Esophagus muscularis mucosa (tissue), 4 donors: ENCODE measurements around the gene ALG8. TPM values are rescaled to one million over a fixed set of nuclear protein-coding genes. Genes with fewer than 3 reads are reported as not detected.

Experiments
- DNase-seq: peaks from one replicate; pipeline ENCODE4 v3.0.0-alpha.2; 2017; ENCODE audit errors: extremely low spot score
- H3K27ac ChIP-seq, 4 donors: fragments of 200-600 bp; sonication (generic); replicated peaks in 1 of 4; 1 replicate in 3 of 4; 2 replicates in 1 of 4; pipeline ENCODE4 v1.5.1; 2016 to 2019; ENCODE audit warnings: mild to moderate bottlenecking in 1 of 4
- H3K27me3 ChIP-seq, 4 donors: fragments of 200-600 bp; sonication (generic); one replicate each; pipeline versions ENCODE4 v1.5.1 to v1.6.0; 2016 to 2019
- H3K36me3 ChIP-seq, 4 donors: fragments of 200-600 bp; sonication (generic); one replicate each; pipeline ENCODE4 v1.5.1; 2016 to 2019
- H3K4me1 ChIP-seq, 4 donors: fragments of 200-600 bp; sonication (generic); one replicate each; pipeline ENCODE4 v1.5.1; 2016 to 2019
- H3K4me3 ChIP-seq, 4 donors: fragments of 200-600 bp; sonication (generic); 1 replicate in 2 of 4; 2 replicates in 2 of 4; pipeline ENCODE4 v1.5.1; 2016 to 2019; ENCODE audit warnings: mild to moderate bottlenecking in 4 of 4, moderate library complexity in 1 of 4
- H3K9me3 ChIP-seq, 4 donors: fragments of 200-600 bp; sonication (generic); 1 replicate in 3 of 4; 2 replicates in 1 of 4; pipeline ENCODE4 v1.5.1; 2016 to 2019
- CTCF ChIP-seq, 3 experiments: fragments of 200-600 bp in 2 of 3; fragments of 450-650 bp in 1 of 3; sonication (generic) in 2 of 3; IDR thresholded peaks; one replicate each; pipeline ENCODE4 v1.5.1; 2017 to 2019; ENCODE audit warnings: antibody characterized with exemption in 3 of 3, mild to moderate bottlenecking in 2 of 3, moderate library complexity in 1 of 3
- EP300 ChIP-seq: sonication (generic); formaldehyde crosslinking; IDR thresholded peaks from one replicate; pipeline ENCODE4 v1.6.1; 2017; ENCODE audit warnings: antibody characterized with exemption
- POLR2A ChIP-seq: fragments of 450-650 bp; IDR thresholded peaks from one replicate; pipeline ENCODE4 v1.6.1; 2017; ENCODE audit warnings: antibody characterized with exemption, moderate library complexity, mild to moderate bottlenecking, low read depth
- POLR2AphosphoS5 ChIP-seq, 2 donors: sonication (generic); formaldehyde crosslinking; IDR thresholded peaks; one replicate each; pipeline ENCODE4 v1.6.1; 2017; ENCODE audit warnings: antibody characterized with exemption in 2 of 2
- WGBS: methylation state at CpG from one replicate; pipeline ENCODE4 v1.1.5; 2018; 5-methylcytosine and 5-hydroxymethylcytosine counted together
- intact Hi-C: fragments of 100-400 bp; cut with DNase I; formaldehyde crosslinking; loops from one replicate; pipeline ENCODE4 v1.15.1; 2023
- total RNA-seq, 4 donors: library from RNA; depleted of rRNA; stranded (reverse); fragments of >200 nt; gene quantifications; one replicate each; pipeline versions ENCODE4 v1.1.0 to v1.2.1, GENCODE V29; 2016

ALG8 gene
- total RNA-seq, 4 donors from 2014 or later = 11.2 to 21.6 (median 15.7) TPM

DNA sequence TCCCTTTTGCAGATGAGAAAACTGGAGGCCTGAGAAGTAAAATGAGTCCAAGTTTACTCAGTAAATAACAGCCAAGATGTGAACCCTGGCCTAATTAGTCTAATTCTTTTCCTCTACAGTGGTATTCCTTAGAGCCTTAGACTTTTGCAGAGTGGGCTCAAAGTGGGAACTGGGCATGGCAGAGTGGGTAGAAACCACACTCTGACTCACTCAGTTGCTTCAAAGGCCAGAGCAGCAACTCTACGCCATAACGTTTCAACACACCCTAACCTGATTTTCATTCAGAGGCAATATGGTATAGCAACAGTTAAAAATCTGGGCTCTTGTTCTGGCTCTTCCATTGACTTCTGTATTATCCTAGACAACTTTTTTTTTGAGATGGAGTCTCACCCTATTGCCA lies 73.0 kb downstream of the ALG8 start:
- no peak for TF ChIP-seq CTCF (IDR thresholded peaks at IDR 0.05)
- no peak for TF ChIP-seq EP300
- TF ChIP-seq POLR2A = no peak
- no peak for TF ChIP-seq POLR2AphosphoS5 (IDR thresholded peaks at IDR 0.05)
- Histone ChIP-seq H3K36me3 (peaks cover 5 to 41% (median 30%) of the 10 kb centered on the region in 4 donors), H3K9me3 (no peaks in the 10 kb centered on the region), H3K27me3 (no peaks in the 10 kb centered on the region), H3K4me3 (no peak overlapping the region), H3K27ac (no peak overlapping the region), H3K4me1 (peaks cover 0 to 14% (median 7%) of the 10 kb centered on the region in 4 donors)
- intact Hi-C loops = no loop called here
- 74% methylated on average over 2 of the region's 2 CpGs for WGBS
- no peak for DNase-seq

DNA sequence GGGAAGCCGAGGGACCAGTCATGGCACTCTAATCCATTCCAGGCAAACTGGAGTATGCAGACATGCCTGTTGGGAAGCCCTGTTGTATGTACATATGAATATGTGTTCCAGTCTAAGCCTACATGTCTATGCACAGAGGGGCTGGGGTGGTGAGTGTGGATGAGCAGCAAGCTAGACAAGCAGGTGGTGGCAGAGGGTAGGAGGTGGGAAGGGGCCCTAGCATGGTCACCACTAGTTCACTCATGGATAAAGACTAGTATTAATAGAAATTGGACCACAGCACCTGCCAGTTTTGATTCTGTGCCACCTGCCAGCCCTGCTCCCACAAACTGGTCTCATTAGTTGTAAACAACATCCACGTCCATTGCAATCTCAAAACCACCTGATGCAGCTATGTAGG lies 74.2 kb downstream of the ALG8 start:
- Histone ChIP-seq H3K27ac (no peak overlapping the region), H3K9me3 (no peaks in the 10 kb centered on the region), H3K36me3 (peaks cover 0 to 28% (median 19%) of the 10 kb centered on the region in 4 donors), H3K27me3 (no peaks in the 10 kb centered on the region), H3K4me1 (peaks cover 8 to 18% (median 11%) of the 10 kb centered on the region in 4 donors), H3K4me3 (no peak overlapping the region)
- TF ChIP-seq POLR2A (no peak), CTCF (IDR thresholded peaks at IDR 0.05) (no peak), POLR2AphosphoS5 (IDR thresholded peaks at IDR 0.05) (no peak), EP300 (no peak)
- 90% methylated on average over 2 of the region's 2 CpGs for WGBS
- no peak for DNase-seq
- intact Hi-C loops = no loop called here

DNA sequence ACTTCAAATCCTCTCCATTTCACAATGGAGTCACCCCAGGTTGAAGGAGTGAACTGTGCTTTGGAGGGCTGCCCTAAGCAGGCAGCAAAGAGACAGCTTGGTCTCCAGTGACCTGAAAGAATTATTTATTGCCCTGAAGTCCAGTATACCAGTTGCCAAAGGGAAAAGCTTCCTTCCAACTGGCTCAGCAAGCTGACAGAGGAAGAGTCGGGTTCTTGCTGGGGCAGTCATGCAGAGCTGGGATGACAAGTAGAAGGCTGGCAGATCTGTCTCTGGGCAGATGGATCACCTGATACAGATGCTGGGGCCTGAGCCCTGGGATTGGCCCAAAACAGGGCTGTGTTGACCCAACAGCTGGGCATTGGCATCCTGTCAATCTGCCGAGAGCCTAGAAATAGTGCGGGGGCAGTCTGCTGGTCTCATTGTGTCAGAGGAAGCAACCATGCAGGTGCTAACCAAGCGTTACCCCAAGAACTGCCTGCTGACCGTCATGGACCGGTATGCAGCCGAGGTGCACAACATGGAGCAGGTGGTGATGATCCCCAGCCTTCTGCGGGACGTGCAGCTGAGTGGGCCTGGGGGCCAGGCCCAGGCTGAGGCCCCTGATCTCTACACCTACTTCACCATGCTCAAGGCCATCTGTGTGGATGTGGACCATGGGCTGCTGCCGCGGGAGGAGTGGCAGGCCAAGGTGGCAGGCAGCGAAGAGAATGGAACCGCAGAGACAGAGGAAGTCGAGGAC lies 75.8 kb downstream of the ALG8 start, which contains the start of gene THRSP:
TSS of gene THRSP (plus strand) at position 422 of the 742 bp plus-strand sequence. CDS start at position 443, 21 bp downstream.
- H3K27ac ChIP-seq = no peak within 1 kb of the TSS
- H3K4me3 ChIP-seq = no peak within 1 kb of the TSS
- 97% methylated on average over 9 of the region's 14 CpGs for WGBS
- intact Hi-C loops = no loop called here
- DNase-seq = no peak
- H3K9me3 ChIP-seq = no peaks in the 10 kb centered on the region
- peaks cover 0 to 14% (median 10%) of the 10 kb centered on the region in 4 donors for H3K36me3 ChIP-seq
- TF ChIP-seq POLR2AphosphoS5 (IDR thresholded peaks at IDR 0.05) (no peak), EP300 (no peak), POLR2A (no peak), CTCF (IDR thresholded peaks at IDR 0.05) (no peak)
- H3K27me3 ChIP-seq = no peaks in the 10 kb centered on the region
- peaks cover 7 to 9% (median 8%) of the 10 kb centered on the region in 4 donors for H3K4me1 ChIP-seq

DNA sequence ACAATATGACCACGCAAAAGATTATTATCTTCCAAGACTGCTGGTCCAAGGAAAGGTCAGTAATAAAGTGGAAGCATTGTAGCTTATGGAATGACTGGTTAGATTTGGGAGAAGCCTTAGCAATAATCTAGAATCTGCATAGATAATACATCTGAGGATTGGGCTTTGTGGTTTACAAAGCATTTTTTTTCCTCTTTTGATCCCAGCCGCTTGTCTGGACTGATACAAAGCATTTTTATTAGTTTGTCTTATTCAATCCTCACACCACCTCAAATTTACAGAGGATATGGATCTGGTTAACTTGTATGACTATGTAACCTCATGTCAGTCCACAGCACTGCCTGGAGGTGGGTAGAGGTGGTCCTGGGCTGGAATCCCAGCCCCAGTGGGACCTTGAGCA lies 76.8 kb downstream of the ALG8 start:
- TF ChIP-seq POLR2A (no peak), POLR2AphosphoS5 (IDR thresholded peaks at IDR 0.05) (no peak), EP300 (no peak), CTCF (IDR thresholded peaks at IDR 0.05) (no peak)
- H3K9me3 ChIP-seq = no peaks in the 10 kb centered on the region
- peaks cover 0 to 5% (median 5%) of the 10 kb centered on the region in 4 donors for H3K36me3 ChIP-seq
- DNase-seq = no peak
- WGBS = 78% methylated on average over 2 of the region's 2 CpGs
- H3K27ac ChIP-seq = no peak overlapping the region
- H3K4me1 ChIP-seq = peaks cover 7 to 9% (median 8%) of the 10 kb centered on the region in 4 donors
- intact Hi-C loops = no loop called here
- H3K4me3 ChIP-seq = no peak overlapping the region
- H3K27me3 ChIP-seq = no peaks in the 10 kb centered on the region
